Measurements from ENCODE around the gene CAMSAP2. TPM values are rescaled to one million over a fixed set of nuclear protein-coding genes. Genes with fewer than 3 reads are reported as not detected.

CAMSAP2 gene
- total RNA-seq, 6 donors from 2014 or later = 19.9 to 45.1 (median 28.0) TPM

DNA sequence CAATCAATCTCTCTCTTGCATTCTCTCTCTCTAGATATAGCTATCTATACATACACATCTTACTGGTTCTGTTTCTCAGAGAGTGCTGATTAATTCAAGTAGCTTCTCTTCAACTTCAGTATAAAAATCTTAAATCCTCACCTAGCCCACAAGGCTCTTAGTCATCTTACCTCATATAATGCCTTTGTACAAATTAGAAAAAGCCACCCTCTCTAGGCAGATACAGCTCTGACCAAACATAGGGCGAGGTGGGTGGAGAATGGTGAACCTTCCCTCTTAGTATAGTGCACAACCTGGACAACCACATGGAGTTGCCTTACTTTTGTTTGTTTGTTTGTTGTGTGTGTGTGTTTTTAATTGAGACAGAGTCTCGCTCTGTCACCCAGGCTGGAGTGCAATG is 150.9 kb downstream of the CAMSAP2 start:
- Histone ChIP-seq H3K9me3 (no peaks in the 10 kb centered on the region), H3K27me3 (peaks cover 0 to 3% (median 0%) of the 10 kb centered on the region in 4 donors), H3K4me3 (no peak overlapping the region), H3K4me1 (peaks cover 13 to 30% (median 21%) of the 10 kb centered on the region in 4 donors), H3K27ac (no peak overlapping the region), H3K36me3 (no peaks in the 10 kb centered on the region)
- DNase-seq (no peak), ATAC-seq (ENCODE audit: low FRiP score in 2 of 2) (no peak)
- TF ChIP-seq POLR2A (IDR thresholded peaks at IDR 0.05) (no peak), CTCF (IDR thresholded peaks at IDR 0.05) (no peak), POLR2AphosphoS5 (IDR thresholded peaks at IDR 0.05) (no peak), EP300 (IDR thresholded peaks at IDR 0.05) (no peak)
- 84 to 90% methylated on average over 2 of the region's 2 CpGs for WGBS, 2 donors

DNA sequence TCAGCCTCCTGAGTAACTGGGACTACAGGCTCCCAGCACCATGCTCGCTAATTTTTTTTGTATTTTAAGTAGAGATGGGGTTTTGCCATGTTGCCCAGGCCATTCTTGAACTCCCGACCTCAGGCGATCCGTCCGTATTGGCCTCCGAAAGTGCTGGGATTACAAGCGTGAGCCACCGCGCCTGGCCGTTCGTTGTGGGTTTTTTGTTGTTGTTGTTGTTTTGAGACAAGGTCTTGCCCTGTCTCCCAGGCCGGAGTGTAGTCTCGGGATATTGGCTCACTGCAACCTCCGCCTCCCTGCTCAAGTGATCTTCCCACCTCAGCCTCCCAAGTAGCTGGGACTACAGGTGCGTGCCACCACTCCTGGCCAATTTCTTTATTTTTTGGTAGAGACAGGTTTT is 151.3 kb downstream of the CAMSAP2 start:
- DNase-seq (no peak), ATAC-seq (ENCODE audit: low FRiP score in 2 of 2) (no peak)
- 95 to 96% methylated on average over 14 to 15 of the region's 15 CpGs for WGBS, 2 donors
- no peaks in the 10 kb centered on the region for H3K9me3 ChIP-seq
- H3K4me3 ChIP-seq = no peak overlapping the region
- H3K36me3 ChIP-seq = no peaks in the 10 kb centered on the region
- TF ChIP-seq EP300 (IDR thresholded peaks at IDR 0.05) = no peak
- no peak for TF ChIP-seq POLR2A (IDR thresholded peaks at IDR 0.05)
- no peak for TF ChIP-seq CTCF (IDR thresholded peaks at IDR 0.05)
- peaks cover 0 to 3% (median 0%) of the 10 kb centered on the region in 4 donors for H3K27me3 ChIP-seq
- H3K27ac ChIP-seq = no peak overlapping the region
- H3K4me1 ChIP-seq = peaks cover 13 to 30% (median 21%) of the 10 kb centered on the region in 4 donors

- H3K27ac ChIP-seq = peak overlapping the region in 2 of 4 donors; percentile 27 to 71
- H3K4me1 ChIP-seq = peaks cover 13 to 30% (median 22%) of the 10 kb centered on the region in 4 donors
- DNase-seq = peak in 1 of 2 donors; percentile 89
- peaks cover 0 to 3% (median 0%) of the 10 kb centered on the region in 4 donors for H3K27me3 ChIP-seq
- TF ChIP-seq EP300 (IDR thresholded peaks at IDR 0.05) (no peak), POLR2A (IDR thresholded peaks at IDR 0.05) (no peak), POLR2AphosphoS5 (IDR thresholded peaks at IDR 0.05) (no peak), CTCF (IDR thresholded peaks at IDR 0.05) (peak in 3 of 6 experiments; percentile 14 to 35 (median 27))
- no peaks in the 10 kb centered on the region for H3K36me3 ChIP-seq
- H3K9me3 ChIP-seq = no peaks in the 10 kb centered on the region
- 3 to 5% methylated on average over 52 to 60 of the region's 72 CpGs for WGBS, 2 donors
- peak overlapping the region; percentile 31 to 61 (median 48) for H3K4me3 ChIP-seq
- peak in 1 of 2 donors; percentile 62 for ATAC-seq (ENCODE audit: low FRiP score in 2 of 2)
Measured at GRCh38 chr1:200890818-200891773, 152.4 kb downstream of the CAMSAP2 start.

- peak overlapping the region in 3 of 4 donors; percentile 45 to 61 (median 50) for H3K4me3 ChIP-seq
- ATAC-seq (ENCODE audit: low FRiP score in 2 of 2) (no peak), DNase-seq (no peak)
- TF ChIP-seq CTCF (IDR thresholded peaks at IDR 0.05) = no peak
- TF ChIP-seq EP300 (IDR thresholded peaks at IDR 0.05) = no peak
- TF ChIP-seq POLR2A (IDR thresholded peaks at IDR 0.05) = no peak
- TF ChIP-seq POLR2AphosphoS5 (IDR thresholded peaks at IDR 0.05) = no peak
- WGBS, 2 donors = 22 to 37% methylated on average over 5 to 8 of the region's 8 CpGs
- peaks cover 0 to 3% (median 0%) of the 10 kb centered on the region in 4 donors for H3K27me3 ChIP-seq
- peaks cover 13 to 31% (median 24%) of the 10 kb centered on the region in 4 donors for H3K4me1 ChIP-seq
- peak overlapping the region in 1 of 4 donors; percentile 71 for H3K27ac ChIP-seq
- H3K9me3 ChIP-seq = no peaks in the 10 kb centered on the region
- H3K36me3 ChIP-seq = no peaks in the 10 kb centered on the region
Measured at GRCh38 chr1:200891774-200892157, 153.1 kb downstream of the CAMSAP2 start.

Measured in upper lobe of left lung (tissue), 6 donors.